GDM1 (cell line): Measurements from ENCODE around the gene CRADD.

ENCODE experiments used
- DNase-seq: peaks from one replicate; lab custom pipeline; 2025; lab: John Stamatoyannopoulos, UW

Gene CRADD

DNA sequence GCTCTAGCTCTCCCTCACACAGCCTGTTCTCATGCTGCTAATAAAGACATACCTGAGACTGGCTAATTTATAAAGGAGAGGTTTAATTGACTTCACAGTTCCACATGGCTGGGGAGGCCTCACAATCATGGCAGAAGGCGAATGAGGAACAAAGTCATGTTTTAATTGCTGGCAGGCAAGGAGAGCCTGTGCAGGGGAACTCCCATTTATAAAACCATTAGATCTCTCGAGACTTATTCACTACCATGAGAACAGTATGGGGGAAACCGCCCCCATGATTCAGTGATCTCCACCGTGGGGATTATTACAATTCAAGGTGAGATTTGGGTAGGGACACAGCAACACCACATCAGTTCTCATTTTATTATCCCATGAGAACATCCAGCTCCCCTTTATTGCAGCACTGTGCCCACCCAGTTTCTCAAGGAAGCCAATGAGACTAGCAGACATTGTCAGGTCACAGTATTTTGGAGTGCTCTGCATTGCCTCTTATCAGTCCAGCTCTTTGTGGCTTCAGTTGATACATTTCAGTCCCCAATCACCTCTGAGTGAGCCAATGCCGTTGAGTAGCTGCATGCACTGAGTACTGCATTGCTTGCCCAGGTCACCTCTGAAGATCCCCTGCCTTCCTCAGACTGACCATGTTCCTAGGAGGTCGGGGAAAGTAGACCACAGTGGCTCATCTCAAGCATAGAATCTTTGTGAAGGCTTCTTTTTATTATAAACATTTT, 131.2 kb downstream of the CRADD start:
- DNase-seq = no peak

- no peak for DNase-seq
Measured at GRCh38 chr12:93812626-93813025, 135.5 kb downstream of the CRADD start.

GRCh38 chr12:93813186-93813585, 136.0 kb downstream of the CRADD start:
- no peak for DNase-seq

DNA sequence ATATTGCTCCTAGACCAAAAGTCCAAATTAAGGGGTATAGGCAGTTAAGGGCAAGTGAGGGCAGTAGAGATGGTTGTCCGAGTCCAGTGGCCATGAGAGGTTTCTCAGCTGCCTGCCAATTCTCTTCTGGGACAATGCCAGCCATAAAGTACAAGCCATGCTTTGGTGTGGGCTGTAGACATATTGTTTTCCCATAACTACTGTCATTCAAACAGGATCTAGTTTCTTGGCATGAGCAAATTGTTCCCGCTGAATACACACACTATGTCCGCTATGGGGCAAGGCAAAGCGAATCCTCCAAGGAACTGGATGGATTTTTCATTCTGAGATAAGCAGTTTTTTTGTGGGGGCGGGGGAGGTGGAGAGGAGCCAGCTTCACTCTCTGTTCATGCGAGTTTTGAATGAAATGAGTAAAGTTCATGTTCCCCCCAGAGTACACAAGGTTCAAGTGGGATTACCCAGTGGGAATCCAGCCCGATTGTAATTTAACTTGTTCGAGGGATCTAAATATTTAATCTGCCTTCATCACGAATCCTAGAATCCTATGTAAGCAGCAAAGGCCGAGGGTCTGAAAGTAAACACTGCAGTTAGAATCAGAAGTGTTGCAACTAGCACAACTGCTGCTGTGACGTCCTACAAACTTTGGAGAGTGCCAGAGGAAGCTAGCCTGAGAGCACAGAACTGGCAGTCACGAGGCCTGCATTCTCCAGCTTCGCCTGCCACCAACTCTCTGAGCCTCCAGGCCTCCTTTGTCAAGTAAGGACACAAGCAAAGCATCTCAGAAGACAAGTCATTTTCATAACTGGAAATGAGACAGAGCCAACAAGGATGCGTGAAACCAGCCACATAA, 137.0 kb downstream of the CRADD start:
- no peak for DNase-seq

DNA sequence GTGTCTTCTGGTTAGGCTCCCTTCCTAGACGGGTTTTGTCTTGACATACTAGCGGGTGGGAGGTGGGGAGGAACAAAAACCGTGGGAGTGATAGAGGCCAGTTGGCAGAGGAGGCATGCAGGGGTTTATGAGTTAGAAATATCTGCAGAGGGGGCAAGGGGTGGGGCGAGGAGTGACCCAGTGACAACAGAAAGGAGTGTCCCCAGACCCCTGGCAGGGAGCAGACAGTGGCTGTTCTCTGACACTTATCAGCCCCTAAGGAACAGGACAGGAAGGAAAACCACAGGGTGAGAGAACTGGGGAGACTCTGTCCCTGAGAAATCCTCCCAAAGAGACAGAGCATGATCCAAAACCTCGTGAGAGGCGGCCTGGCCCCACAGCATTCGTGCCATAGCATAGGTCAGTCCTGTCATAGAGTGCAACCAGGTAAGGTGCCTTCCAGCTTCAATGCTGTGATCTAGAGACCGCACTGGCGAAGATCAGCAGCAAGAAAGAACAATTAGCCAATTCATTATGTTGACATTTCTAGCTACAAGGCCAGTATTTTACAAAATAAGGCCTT, 141.4 kb downstream of the CRADD start:
- no peak for DNase-seq

DNA sequence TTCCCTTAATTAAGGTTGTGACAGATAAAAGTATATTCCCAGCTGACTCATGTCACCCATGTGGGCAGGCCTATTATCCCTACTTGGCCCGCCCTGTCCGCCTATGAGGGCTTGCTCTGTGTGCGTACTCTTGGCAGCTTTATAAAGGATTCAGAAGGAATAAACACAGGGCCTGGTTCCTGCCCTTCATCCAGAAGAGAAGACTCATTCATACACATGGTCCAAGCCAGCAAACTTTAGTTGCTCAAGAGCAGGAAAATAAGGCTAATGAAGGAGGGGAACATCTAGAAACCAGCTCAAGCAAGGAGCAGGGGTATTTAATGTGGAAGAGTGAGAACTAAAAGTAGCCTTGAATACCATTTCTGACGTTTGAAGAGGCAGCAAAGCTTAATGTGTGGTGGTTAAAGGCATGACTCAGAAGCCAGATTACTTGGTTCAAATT, 141.9 kb downstream of the CRADD start:
- no peak for DNase-seq

DNA sequence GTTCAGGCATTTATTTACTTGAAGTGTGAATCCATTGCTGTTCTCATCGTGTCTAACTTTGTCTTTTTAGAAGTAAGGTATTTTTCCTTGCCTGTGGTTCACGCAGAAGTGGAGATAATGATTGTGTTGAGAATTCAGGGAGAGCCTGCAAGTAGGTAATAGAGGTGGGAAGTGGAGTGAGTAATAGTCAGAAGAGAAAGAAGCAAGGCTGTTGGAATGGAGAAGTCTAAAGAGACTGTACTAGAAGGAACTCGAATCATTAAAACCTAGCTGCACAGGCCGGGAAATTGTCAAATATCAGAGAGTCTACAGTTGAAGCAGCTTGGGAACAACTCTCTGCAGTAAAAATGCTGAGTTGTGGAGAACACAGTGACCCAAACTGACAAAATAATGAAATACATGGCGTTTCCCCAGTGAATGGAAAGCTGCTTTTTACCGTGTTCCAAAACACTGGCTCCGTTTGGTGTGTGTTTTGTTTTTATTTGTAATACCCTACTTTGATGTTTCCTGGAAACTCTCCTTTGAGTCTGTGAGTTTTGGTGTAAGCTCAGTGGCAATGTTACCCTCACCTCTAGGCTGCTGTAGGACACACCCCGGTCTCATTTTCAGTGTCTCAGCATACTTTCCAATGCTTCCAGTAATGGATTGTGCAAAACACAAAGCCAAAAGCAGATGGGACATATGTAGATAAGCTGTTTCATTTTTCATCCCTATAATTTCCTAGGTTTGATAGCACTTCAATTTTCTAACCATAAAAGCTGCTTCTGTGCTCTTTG, 146.6 kb downstream of the CRADD start:
- no peak for DNase-seq

GRCh38 chr12:93824514-93825500, 147.6 kb downstream of the CRADD start:
- DNase-seq = no peak

GRCh38 chr12:93825501-93825888, 148.3 kb downstream of the CRADD start:
- no peak for DNase-seq

- no peak for DNase-seq
Measured at GRCh38 chr12:93825931-93826555, 148.9 kb downstream of the CRADD start.

DNA sequence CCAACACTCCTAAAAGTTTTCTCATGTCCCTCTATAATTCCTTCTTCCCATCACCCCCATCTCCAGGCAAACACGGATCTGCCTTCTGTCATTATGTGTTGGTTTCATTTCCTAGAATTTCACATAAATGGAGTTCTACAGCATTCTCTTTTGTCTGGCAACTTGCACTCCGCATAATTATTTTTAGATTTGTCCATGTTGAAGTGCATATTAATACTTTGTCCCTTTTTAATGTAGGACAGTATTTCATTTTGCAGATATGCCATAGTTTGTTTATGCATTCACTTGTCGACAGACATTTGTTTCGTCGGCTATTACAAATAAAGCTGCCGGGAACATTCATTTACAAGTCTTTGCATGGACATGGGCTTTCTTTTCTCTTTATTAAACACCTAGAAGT, 150.0 kb downstream of the CRADD start:
- DNase-seq = no peak

DNA sequence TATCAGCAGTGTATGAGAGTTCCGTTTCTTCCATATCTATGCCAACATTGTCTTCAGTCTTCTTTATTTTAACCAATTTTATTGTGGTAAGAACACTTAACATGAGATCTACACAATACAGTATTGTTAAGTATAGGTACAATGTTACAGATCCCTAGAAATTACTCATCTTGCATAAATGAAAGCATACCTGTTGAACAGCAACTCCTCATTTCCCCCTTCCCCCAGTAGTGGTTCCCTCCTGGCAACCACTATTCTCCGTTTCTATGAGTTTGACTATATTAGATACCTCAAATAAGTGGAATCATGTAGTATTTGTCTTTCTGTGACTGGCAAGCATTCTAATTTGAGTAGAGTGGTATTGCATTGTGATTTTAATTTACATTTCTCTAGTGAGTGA, 150.5 kb downstream of the CRADD start:
- no peak for DNase-seq

GRCh38 chr12:93829016-93829415, 151.8 kb downstream of the CRADD start:
- no peak for DNase-seq

DNA sequence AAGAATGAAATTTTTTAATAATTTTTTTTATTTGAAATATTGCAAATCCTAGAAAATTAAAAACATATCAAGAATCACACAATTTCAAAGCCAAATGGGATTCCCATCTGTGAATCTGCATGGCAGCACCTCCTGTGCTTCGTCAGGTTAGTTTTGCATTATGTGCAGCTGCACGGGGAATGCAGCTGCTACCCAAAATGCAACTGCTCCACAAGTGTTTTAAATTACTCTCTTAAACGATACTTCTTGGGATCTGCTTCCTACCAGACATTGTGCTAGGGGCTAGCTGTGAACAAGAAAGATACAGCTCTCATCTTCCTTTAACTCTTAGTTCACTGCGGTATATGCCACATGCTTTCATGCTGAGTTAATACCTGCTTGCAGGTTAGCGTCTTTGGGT, 154.2 kb downstream of the CRADD start:
- no peak for DNase-seq

GRCh38 chr12:93832131-93832530, 155.0 kb downstream of the CRADD start:
- DNase-seq = no peak

GRCh38 chr12:93833946-93834345, 156.8 kb downstream of the CRADD start:
- no peak for DNase-seq

DNA sequence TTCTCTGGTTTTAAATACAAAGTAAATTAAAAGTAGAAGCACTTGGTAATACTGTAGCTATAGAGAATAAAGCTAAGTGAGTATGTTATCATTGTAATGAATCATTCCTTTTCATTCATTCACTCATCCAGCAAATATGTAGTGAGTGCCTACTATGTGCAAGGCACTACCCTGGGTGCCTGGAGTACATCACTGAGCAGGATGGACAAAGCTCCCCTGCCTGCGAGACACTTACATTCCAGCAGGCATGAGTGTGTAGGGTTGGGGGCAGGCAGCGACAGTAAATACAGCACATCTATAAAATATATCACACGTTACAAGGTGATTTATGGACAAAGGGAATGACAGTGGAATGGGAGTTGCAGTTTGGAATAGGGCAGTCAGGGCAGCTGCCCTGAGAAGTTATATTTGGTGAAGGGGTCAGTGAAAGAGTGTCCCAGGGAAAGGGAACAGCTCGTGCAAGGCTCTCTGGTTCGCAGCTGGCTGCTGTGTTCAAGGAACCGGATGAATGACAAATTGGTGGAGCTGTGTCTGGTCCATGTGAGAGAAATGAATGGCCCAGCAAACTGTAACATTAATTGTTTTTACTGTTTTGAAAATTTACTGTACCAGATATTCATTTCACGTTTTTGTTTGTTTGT, 159.6 kb downstream of the CRADD start:
- no peak for DNase-seq

DNA sequence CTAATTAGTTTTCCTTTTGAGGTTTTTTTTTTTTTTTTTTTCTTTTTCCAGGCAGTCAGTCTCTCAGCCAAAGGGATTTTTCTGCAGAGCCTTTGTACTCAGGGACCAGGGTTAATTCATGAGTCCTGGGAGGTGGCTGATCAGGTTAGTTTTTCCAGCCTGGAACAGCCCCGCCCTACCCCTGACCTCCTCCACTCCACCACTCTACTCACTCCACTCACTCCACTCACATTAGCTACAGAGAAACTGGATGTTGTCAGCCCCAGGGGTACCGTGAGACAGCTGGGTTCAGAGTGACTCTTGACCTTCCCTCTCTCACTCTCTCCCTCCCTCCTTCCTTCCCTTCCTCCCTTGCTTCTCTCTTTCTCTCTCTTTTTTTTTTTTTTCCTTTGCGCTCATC, 161.0 kb downstream of the CRADD start:
- no peak for DNase-seq

DNA sequence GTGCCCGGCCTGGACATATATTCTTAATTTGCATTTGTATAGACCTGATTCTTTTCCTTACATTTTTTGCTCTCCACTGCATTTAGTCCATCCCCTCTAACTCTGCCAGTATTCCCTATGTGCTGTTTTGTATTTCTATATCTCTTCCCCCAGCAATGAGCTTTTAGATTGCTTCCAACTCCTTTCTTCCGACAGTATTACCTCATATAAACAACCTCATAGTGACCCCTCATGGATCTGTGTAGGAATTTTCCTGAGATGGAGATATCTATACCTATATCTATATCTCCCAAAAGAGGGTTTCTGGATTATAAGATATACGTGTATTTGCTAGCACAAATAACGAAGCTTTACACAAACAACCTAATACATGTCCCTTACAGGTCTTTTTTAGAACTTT, 161.9 kb downstream of the CRADD start:
- no peak for DNase-seq

DNA sequence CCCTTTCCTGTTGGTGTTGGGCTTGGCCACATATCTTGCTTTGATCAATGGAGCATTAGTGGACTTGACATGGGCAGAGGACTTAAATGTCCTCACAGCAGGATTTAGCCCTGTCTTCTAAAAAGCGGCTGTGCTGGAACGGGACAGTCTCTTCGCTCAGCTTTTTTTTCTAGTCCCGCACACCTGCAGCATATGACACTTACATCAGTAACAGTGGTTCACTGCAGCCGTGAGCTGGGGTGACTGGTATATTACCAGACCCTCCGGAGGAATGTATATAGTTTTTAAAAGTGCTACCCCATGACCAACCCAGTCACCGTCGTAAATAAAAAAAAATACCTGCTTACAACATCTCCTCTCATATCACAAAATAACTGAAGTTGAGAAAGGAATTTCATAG, 164.5 kb downstream of the CRADD start:
- no peak for DNase-seq
